K562 treated with DMSO at 1 percent for 4 hours (cell line): Measurements from ENCODE around the gene ABHD17C. TPM values are rescaled to one million over a fixed set of nuclear protein-coding genes. Genes with fewer than 3 reads are reported as not detected.

Source experiments
- total RNA-seq: library from RNA; unstranded; fragments of 300-600 nt; gene quantifications from 2 replicates; pipeline ENCODE4 v1.2.3, GENCODE V29; 2022; ENCODE audit not compliant: insufficient read depth

Gene ABHD17C
- 0.85 TPM in 1 of 2 replicates, not detected in the other for total RNA-seq

GRCh38 chr15:80695099-80695910, at the start of gene ABHD17C:
TSS of gene ABHD17C (plus strand) at chr15:80695310. CDS start at chr15:80695430, 120 bp downstream.

GRCh38 chr15:80778964-80779657, 84.0 kb downstream of the ABHD17C start, which contains the start of gene CEMIP:
TSS of gene CEMIP (plus strand) at chr15:80779370. CDS start at chr15:80873880, 94,510 bp downstream.

Other genes starting within 250 kb of the ABHD17C start
- gene CEMIP, start 84.1 kb downstream of the ABHD17C start, total RNA-seq: not detected in 2 replicates